OCI-LY3 (cell line): ENCODE data around the gene GYPA.

Source experiments
- H2AFZ ChIP-seq: fragments of 200-600, 300-600 bp; shearing (Covaris generic); 2 replicates; pipeline ENCODE4 v1.6.0; 2014; ENCODE audit warnings: antibody characterized with exemption, low read depth, low read length
- H3K27ac ChIP-seq: fragments of 200-600, 300-600 bp; sonication (generic); 2 replicates; pipeline ENCODE4 v1.5.1; 2014; ENCODE audit warnings: mild to moderate bottlenecking, low read length, moderate library complexity, mixed read lengths
- H3K27me3 ChIP-seq: fragments of 200-600, 300-600 bp; sonication (generic); 2 replicates; pipeline ENCODE4 v1.6.1; 2014; ENCODE audit warnings: low read depth, low read length, mixed read lengths
- H3K36me3 ChIP-seq: fragments of 200-600, 300-600 bp; sonication (generic); replicated peaks from 2 replicates; pipeline ENCODE3; 2014; ENCODE audit warnings: low read depth, low read length, mixed read lengths
- H3K4me1 ChIP-seq: fragments of 300-600, 200-600 bp; sonication (generic); 2 replicates; pipeline ENCODE4 v1.6.1; 2014; ENCODE audit warnings: low read length, mixed read lengths
- H3K4me2 ChIP-seq: fragments of 200-600, 300-600 bp; sonication (generic); 2 replicates; pipeline ENCODE4 v1.6.1; 2014; ENCODE audit warnings: low read length, mixed read lengths
- H3K4me3 ChIP-seq: fragments of 300-600, 200-600 bp; sonication (generic); 2 replicates; pipeline ENCODE4 v1.5.1; 2014; ENCODE audit warnings: antibody characterized with exemption, mild to moderate bottlenecking, low read length, moderate library complexity
- H3K79me2 ChIP-seq: fragments of 300-600, 200-600 bp; shearing (Covaris generic); 2 replicates; pipeline ENCODE4 v1.6.1; 2014; ENCODE audit warnings: mild to moderate bottlenecking, low read length, mixed read lengths
- H3K9ac ChIP-seq: fragments of 300-600, 200-600 bp; shearing (Covaris generic); 2 replicates; pipeline ENCODE4 v1.6.0; 2014; ENCODE audit warnings: mild to moderate bottlenecking, low read length, moderate library complexity
- H3K9me3 ChIP-seq: fragments of 200-600, 300-600 bp; shearing (Covaris generic); 2 replicates; pipeline ENCODE4 v1.6.1; 2014; ENCODE audit warnings: low read length, mixed read lengths; ENCODE audit not compliant: insufficient read depth
- H4K20me1 ChIP-seq: fragments of 200-600, 300-600 bp; sonication (generic); 2 replicates; pipeline ENCODE4 v1.6.1; 2016; ENCODE audit warnings: low read length, mixed read lengths; ENCODE audit not compliant: insufficient read depth
- CTCF ChIP-seq: fragments of 200-600, 300-600 bp; sonication (generic); IDR thresholded peaks from 2 replicates; pipeline ENCODE4 v1.5.1; 2014; ENCODE audit warnings: antibody characterized with exemption, low read length, low read depth
- EZH2phosphoT487 ChIP-seq: fragments of 200-600 bp; shearing (Covaris generic); IDR thresholded peaks from 2 replicates; pipeline ENCODE4 v1.6.1; 2018; ENCODE audit warnings: antibody characterized with exemption, mixed run types, low read depth

The GYPA gene

GRCh38 chr4:144183165-144183564 is 42.6 kb upstream of the GYPA start:
- H2AFZ ChIP-seq, result no peak overlapping the region
- no peaks in the 10 kb centered on the region for H3K79me2 ChIP-seq
- H4K20me1 ChIP-seq, result no peaks in the 10 kb centered on the region
- no peaks in the 10 kb centered on the region for H3K36me3 ChIP-seq
- TF ChIP-seq EZH2phosphoT487 (no peak), CTCF (no peak)
- no peak overlapping the region for H3K27ac ChIP-seq
- no peak overlapping the region for H3K9ac ChIP-seq
- H3K4me2 ChIP-seq, result no peak overlapping the region
- peaks cover 5% of the 10 kb centered on the region; the same call in 1 of the 2 replicates for H3K4me1 ChIP-seq
- no peaks in the 10 kb centered on the region for H3K9me3 ChIP-seq
- no peak overlapping the region for H3K4me3 ChIP-seq
- H3K27me3 ChIP-seq, result no peaks in the 10 kb centered on the region

- no peaks in the 10 kb centered on the region for H4K20me1 ChIP-seq
- peaks cover 5% of the 10 kb centered on the region; the same call in 1 of the 2 replicates for H3K4me1 ChIP-seq
- H3K4me3 ChIP-seq, result no peak overlapping the region
- H3K27ac ChIP-seq, result no peak overlapping the region
- no peaks in the 10 kb centered on the region for H3K36me3 ChIP-seq
- no peaks in the 10 kb centered on the region for H3K9me3 ChIP-seq
- H2AFZ ChIP-seq, result peak overlapping the region; percentile 24; the same call in 1 of the 2 replicates
- H3K9ac ChIP-seq, result no peak overlapping the region
- TF ChIP-seq EZH2phosphoT487 (no peak), CTCF (no peak)
- no peaks in the 10 kb centered on the region for H3K79me2 ChIP-seq
- no peak overlapping the region for H3K4me2 ChIP-seq
- H3K27me3 ChIP-seq, result no peaks in the 10 kb centered on the region
Measured at GRCh38 chr4:144181391-144181790, 40.9 kb upstream of the GYPA start.

GRCh38 chr4:144179152-144179739 is 38.7 kb upstream of the GYPA start:
- H3K79me2 ChIP-seq, result no peaks in the 10 kb centered on the region
- no peaks in the 10 kb centered on the region for H3K36me3 ChIP-seq
- H3K4me3 ChIP-seq, result no peak overlapping the region
- H3K9ac ChIP-seq, result no peak overlapping the region
- H3K27ac ChIP-seq, result no peak overlapping the region
- H3K27me3 ChIP-seq, result no peaks in the 10 kb centered on the region
- no peaks in the 10 kb centered on the region for H4K20me1 ChIP-seq
- no peak overlapping the region for H2AFZ ChIP-seq
- peaks cover 5% of the 10 kb centered on the region for H3K4me1 ChIP-seq
- TF ChIP-seq EZH2phosphoT487, result no peak
- TF ChIP-seq CTCF, result no peak
- H3K4me2 ChIP-seq, result no peak overlapping the region
- no peaks in the 10 kb centered on the region for H3K9me3 ChIP-seq

- Histone ChIP-seq H2AFZ (no peak overlapping the region), H3K4me1 (peaks cover 5% of the 10 kb centered on the region), H3K27me3 (no peaks in the 10 kb centered on the region), H3K36me3 (no peaks in the 10 kb centered on the region), H3K27ac (no peak overlapping the region), H3K79me2 (no peaks in the 10 kb centered on the region), H3K9ac (no peak overlapping the region), H3K4me2 (no peak overlapping the region), H3K4me3 (no peak overlapping the region), H4K20me1 (no peaks in the 10 kb centered on the region), H3K9me3 (no peaks in the 10 kb centered on the region)
- TF ChIP-seq EZH2phosphoT487 (no peak), CTCF (no peak)
Measured at GRCh38 chr4:144178414-144178813, 37.9 kb upstream of the GYPA start.
